Prostate gland (tissue), 2 donors: ENCODE data around the gene AHNAK. TPM values are rescaled to one million over a fixed set of nuclear protein-coding genes. Genes with fewer than 3 reads are reported as not detected.

Experiments used
- DNase-seq: peaks from one replicate; pipeline ENCODE4 v3.0.0-alpha.2; 2019; ENCODE audit warnings: low spot score
- H3K27ac ChIP-seq, 2 donors: fragments of 200-600 bp; sonication (generic); 2 replicates each; pipeline ENCODE4 v1.5.1; 2017 to 2019
- H3K27me3 ChIP-seq: fragments of 200-600 bp; sonication (generic); replicated peaks from 2 replicates; pipeline ENCODE4 v1.5.1; 2019; ENCODE audit not compliant: insufficient read depth
- H3K36me3 ChIP-seq, 2 donors: fragments of 200-600 bp; sonication (generic); 1 replicate in 1 of 2; 2 replicates in 1 of 2; pipeline versions ENCODE4 v1.5.1 to v1.8.1; 2017 to 2019
- H3K4me1 ChIP-seq: fragments of 200-600 bp; sonication (generic); replicated peaks from 2 replicates; pipeline ENCODE4 v1.5.1; 2019
- H3K4me3 ChIP-seq, 2 donors: fragments of 200-600 bp; sonication (generic); 2 replicates each; pipeline ENCODE4 v1.5.1; 2017 to 2019
- H3K9me3 ChIP-seq: fragments of 200-600 bp; sonication (generic); 2 replicates; pipeline ENCODE4 v1.5.1; 2017
- CTCF ChIP-seq, 4 experiments: fragments of 200-600 bp in 2 of 4; fragments of 450-650 bp in 2 of 4; sonication (generic) in 2 of 4; IDR thresholded peaks; 1 replicate in 3 of 4; 2 replicates in 1 of 4; pipeline ENCODE4 v1.5.1; 2016 to 2019; ENCODE audit warnings: antibody characterized with exemption in 4 of 4, mild to moderate bottlenecking in 2 of 4, moderate library complexity in 2 of 4
- POLR2A ChIP-seq: fragments of 450-650 bp; IDR thresholded peaks from one replicate; pipeline ENCODE4 v1.6.1; 2016; ENCODE audit warnings: antibody characterized with exemption, mild to moderate bottlenecking
- POLR2AphosphoS5 ChIP-seq: sonication (generic); formaldehyde crosslinking; IDR thresholded peaks from one replicate; pipeline ENCODE4 v1.6.1; 2017; ENCODE audit warnings: antibody characterized with exemption
- WGBS: methylation state at CpG from one replicate; pipeline ENCODE4 v1.1.5; 2018; 5-methylcytosine and 5-hydroxymethylcytosine counted together
- intact Hi-C: fragments of 100-400 bp; cut with DNase I; formaldehyde crosslinking; loops from one replicate; pipeline ENCODE4 v1.14.2; 2022
- total RNA-seq, 2 donors: library from RNA; depleted of rRNA; stranded (reverse); fragments of >200 nt; gene quantifications; one replicate each; pipeline ENCODE4 v1.1.0, GENCODE V29; 2016

Gene AHNAK
- total RNA-seq, 2 donors from 2014 or later: 367 to 434 TPM

- no peak overlapping the region for H3K4me3 ChIP-seq
- no peaks in the 10 kb centered on the region for H3K4me1 ChIP-seq
- H3K27ac ChIP-seq: no peak overlapping the region
- no peaks in the 10 kb centered on the region for H3K9me3 ChIP-seq
- 90% methylated on average over 2 of the region's 2 CpGs for WGBS
- TF ChIP-seq POLR2AphosphoS5 (no peak), POLR2A (no peak), CTCF (IDR thresholded peaks at IDR 0.05) (no peak)
- H3K27me3 ChIP-seq: no peaks in the 10 kb centered on the region
- intact Hi-C loops: no loop called here
- H3K36me3 ChIP-seq: no peaks in the 10 kb centered on the region
- no peak for DNase-seq
Observed at GRCh38 chr11:62466444-62466843, 80.2 kb downstream of the AHNAK start.

- no peaks in the 10 kb centered on the region for H3K27me3 ChIP-seq
- H3K27ac ChIP-seq: no peak overlapping the region
- H3K4me3 ChIP-seq: no peak overlapping the region
- TF ChIP-seq POLR2A (no peak), CTCF (IDR thresholded peaks at IDR 0.05) (no peak)
- H3K36me3 ChIP-seq: no peaks in the 10 kb centered on the region
- no peak for DNase-seq
- 75% methylated on average over 7 of the region's 7 CpGs for WGBS
- H3K4me1 ChIP-seq: no peaks in the 10 kb centered on the region
- intact Hi-C loops: no loop called here
- no peaks in the 10 kb centered on the region for H3K9me3 ChIP-seq
Observed at GRCh38 chr11:62464655-62465054, 82.0 kb downstream of the AHNAK start.

- Histone ChIP-seq H3K27ac (no peak overlapping the region), H3K9me3 (no peaks in the 10 kb centered on the region), H3K4me1 (no peaks in the 10 kb centered on the region), H3K36me3 (no peaks in the 10 kb centered on the region), H3K27me3 (no peaks in the 10 kb centered on the region), H3K4me3 (no peak overlapping the region)
- no peak for DNase-seq
- intact Hi-C loops: no loop called here
- TF ChIP-seq POLR2A (no peak), POLR2AphosphoS5 (no peak), CTCF (IDR thresholded peaks at IDR 0.05) (no peak)
- 91% methylated on average over 6 of the region's 6 CpGs for WGBS
Observed at GRCh38 chr11:62463121-62463542, 83.5 kb downstream of the AHNAK start.

DNA sequence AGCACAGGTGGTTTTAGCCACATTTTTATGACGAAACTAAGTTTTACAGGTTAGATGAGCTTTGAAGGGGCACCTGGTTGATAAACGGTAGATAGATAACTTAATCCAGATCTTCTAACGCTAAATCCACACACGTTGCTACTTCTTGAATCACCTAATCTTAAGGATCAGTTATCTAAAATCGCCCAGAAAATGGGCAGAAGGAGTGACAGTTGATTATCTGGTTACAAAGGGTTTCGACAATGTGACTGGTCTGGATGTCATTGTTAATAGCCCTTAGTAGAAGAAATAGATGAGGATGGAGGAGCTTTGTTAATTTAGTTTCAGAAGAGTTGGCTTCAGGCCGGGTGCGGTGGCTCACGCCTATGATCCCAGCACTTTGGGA, 84.1 kb downstream of the AHNAK start:
- Histone ChIP-seq H3K9me3 (no peaks in the 10 kb centered on the region), H3K36me3 (no peaks in the 10 kb centered on the region), H3K27me3 (no peaks in the 10 kb centered on the region), H3K4me3 (no peak overlapping the region), H3K4me1 (no peaks in the 10 kb centered on the region), H3K27ac (no peak overlapping the region)
- intact Hi-C loops: no loop called here
- no peak for DNase-seq
- TF ChIP-seq POLR2A (no peak), CTCF (IDR thresholded peaks at IDR 0.05) (no peak), POLR2AphosphoS5 (no peak)
- 84% methylated on average over 9 of the region's 9 CpGs for WGBS

DNA sequence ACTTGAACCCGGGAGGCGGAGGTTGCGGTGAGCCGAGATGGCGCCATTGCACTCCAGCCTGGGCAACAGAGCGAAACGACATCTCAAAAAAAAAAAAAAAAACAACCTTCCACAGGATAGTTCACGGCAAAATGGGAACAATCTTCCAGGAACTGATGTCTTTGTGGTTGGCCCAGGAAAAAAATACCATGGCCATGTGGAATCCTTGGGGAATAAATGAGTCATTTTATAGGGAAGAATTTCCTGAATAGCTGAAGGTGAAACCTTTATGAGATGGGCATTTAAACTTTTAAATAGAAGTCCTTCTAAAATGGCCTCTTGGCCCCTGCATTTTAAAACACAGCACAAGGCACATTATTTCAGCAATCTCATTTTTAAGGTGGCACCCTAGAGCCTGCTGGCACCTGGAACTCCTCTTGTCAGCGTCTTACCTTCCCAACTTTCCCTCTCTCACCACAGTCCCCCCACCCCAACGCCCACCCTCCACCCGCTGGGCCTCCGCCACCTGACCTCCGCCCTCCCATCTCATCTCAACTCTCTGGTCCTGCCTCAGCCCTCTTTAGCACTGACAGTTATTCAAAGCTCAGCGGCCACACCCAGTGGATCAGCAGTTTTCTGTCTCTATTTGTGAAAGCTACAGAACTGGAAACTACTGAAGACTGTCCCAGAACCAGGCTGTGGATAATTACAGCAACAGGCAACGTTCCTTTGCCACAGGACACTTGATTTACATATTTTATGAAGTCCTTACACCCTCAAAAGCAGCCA, 84.7 kb downstream of the AHNAK start:
- Histone ChIP-seq H3K27ac (no peak overlapping the region), H3K4me3 (no peak overlapping the region), H3K27me3 (no peaks in the 10 kb centered on the region), H3K4me1 (no peaks in the 10 kb centered on the region), H3K9me3 (no peaks in the 10 kb centered on the region), H3K36me3 (no peaks in the 10 kb centered on the region)
- intact Hi-C loops: no loop called here
- 76% methylated on average over 15 of the region's 15 CpGs for WGBS
- DNase-seq: no peak
- TF ChIP-seq POLR2AphosphoS5 (no peak), POLR2A (no peak), CTCF (IDR thresholded peaks at IDR 0.05) (no peak)
